HCEC 1CT (cell line): ENCODE data around the gene HIGD1B.

Experiments
- DNase-seq: peaks from one replicate; pipeline ENCODE4 v3.0.0-alpha.2; 2017

The HIGD1B gene

DNA sequence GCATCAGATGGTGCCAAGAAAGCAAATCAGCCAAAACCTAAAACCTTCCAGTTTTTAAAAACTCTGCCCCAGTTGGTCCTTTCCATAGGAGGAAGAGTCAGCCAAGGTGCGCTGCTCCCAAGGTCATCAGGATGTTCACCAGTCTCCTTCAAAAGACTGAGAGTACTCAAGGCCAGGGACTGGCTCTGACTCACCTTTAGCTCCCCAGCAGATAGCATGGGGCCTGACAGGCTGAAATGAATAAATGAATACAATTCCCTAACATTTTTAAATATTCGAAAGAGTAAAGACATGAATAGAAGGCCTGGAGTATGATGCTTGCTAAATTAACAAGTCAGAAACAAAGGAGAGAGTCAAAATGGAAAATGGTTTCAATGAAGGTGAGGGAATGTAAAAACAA, 32.4 kb downstream of the HIGD1B start:
- no peak for DNase-seq

- DNase-seq: no peak
These were observed 33.5 kb downstream of the HIGD1B start for GRCh38 chr17:44881145-44881544.

GRCh38 chr17:44884941-44885340, 37.3 kb downstream of the HIGD1B start:
- DNase-seq: no peak

- DNase-seq: no peak
These were observed 39.3 kb downstream of the HIGD1B start for GRCh38 chr17:44887016-44887415.

GRCh38 chr17:44887971-44888954, 40.6 kb downstream of the HIGD1B start:
- no peak for DNase-seq

DNA sequence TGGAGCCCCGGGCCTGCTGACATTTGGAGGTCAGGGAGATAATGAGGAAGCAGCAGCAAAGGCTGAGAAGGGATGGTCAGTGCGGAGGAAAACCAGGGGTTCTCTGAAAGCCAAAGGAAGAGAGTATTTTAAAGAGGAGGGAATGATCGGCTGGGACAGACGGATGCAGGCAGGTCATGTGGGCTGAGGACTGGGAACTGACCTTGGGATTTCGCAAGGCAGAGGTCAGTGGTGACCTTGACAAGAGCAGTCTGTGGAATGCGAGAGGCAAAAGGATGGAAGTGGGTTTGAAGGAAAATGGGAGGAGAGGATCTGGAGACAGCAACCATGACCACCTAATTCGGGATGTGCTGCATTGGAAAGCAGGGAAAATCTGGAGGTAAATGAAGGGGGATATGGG, 41.3 kb downstream of the HIGD1B start:
- no peak for DNase-seq

GRCh38 chr17:44892250-44892649, 44.6 kb downstream of the HIGD1B start:
- no peak for DNase-seq

- no peak for DNase-seq
These were observed 47.0 kb downstream of the HIGD1B start for GRCh38 chr17:44894642-44895041.

DNA sequence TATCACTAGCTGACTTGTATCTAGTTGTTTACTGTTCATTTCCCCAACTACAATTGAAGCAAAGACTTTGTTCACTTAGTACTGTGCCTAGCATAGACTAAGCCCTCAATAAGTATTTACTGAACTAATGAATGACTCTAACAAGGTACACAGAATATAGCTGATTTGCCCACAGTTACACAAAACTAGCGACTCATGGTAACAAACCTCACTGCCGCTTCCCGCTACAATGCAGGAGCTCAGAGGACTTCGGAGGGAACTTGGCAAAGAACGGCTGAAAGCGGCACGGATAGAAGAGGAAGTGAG, 51.0 kb downstream of the HIGD1B start:
- peak; percentile 50 for DNase-seq

- peak; percentile 89 for DNase-seq
These were observed 51.5 kb downstream of the HIGD1B start, which contains the start of gene EFTUD2 for GRCh38 chr17:44899074-44899782. TSS of gene EFTUD2 (minus strand) at chr17:44899445. CDS start at chr17:44894521, 4,924 bp downstream.
